GM19035 (cell line): ENCODE measurements around the gene NUPR2.
"Not testable (repeated sequence)": the region's sequence is repeated elsewhere in the genome, so short reads cannot be mapped to it uniquely, and the experiment has no call there.

ENCODE experiments used
- ATAC-seq: cut with Tn5 transposase; IDR thresholded peaks from one replicate; pipeline ENCODE4 v1.9.1; 2021; ENCODE audit not compliant: unreplicated experiment

NUPR2 gene

GRCh38 chr7:56087445-56087844 is 28.8 kb downstream of the NUPR2 start:
- no peak for ATAC-seq

DNA sequence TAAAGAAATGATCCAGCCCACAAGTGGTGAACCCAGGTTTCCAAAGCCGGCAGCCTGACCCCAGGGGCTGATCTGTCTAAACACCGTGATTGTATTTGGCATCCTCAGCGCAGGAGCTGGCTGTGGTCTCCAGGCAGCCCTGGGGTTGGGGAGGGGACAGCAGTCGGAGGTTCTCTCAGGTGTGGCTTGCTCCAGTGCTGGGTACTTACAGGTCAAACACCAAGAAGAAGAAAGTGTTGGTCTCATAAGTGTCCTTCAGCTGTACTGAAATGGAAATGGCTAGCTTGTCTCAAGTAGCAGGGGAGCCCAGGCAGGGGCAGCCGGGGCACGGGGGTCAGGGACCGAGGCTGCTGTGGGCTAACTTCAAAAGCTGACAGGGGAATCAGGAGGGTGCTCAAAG is 29.5 kb downstream of the NUPR2 start:
- ATAC-seq, result no peak

DNA sequence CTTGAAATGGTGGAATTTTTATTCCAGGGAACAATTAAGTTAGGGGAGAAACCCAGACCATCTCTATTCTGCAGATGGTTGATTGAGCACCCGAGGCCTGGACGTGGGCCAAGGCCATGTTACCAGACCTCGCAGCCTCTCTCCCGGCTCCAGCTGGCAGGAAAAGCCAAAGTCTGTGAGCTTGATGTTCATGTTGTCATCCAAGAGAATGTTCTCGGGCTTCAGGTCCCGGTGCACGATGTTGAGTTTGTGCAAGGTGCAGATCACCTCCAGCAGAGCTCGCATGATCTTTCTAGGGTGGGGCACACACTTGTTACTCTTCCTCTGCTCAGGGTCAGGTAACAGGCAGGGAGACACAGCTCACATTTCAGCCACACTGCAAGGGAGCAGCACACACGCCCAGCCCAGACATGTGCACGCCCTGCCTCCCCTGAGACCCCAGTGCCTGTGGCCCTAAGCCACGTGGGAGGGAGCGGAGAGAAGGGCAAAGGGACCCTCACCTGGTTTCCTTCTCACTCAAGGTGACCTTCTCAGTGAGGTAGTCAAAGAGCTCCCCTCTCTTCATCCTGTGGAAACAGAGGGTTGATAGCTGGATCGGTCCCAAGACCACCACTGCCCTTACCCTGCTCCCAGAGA is 32.9 kb downstream of the NUPR2 start:
- ATAC-seq, result no peak

- no peak for ATAC-seq
Observed at GRCh38 chr7:56081626-56082340, 34.4 kb downstream of the NUPR2 start.

GRCh38 chr7:56080726-56081435 is 35.3 kb downstream of the NUPR2 start:
- not testable (repeated sequence) for ATAC-seq

GRCh38 chr7:56079450-56080185 is 36.6 kb downstream of the NUPR2 start:
- no peak for ATAC-seq

- no peak for ATAC-seq
Observed at GRCh38 chr7:56078196-56078595, 38.0 kb downstream of the NUPR2 start.

DNA sequence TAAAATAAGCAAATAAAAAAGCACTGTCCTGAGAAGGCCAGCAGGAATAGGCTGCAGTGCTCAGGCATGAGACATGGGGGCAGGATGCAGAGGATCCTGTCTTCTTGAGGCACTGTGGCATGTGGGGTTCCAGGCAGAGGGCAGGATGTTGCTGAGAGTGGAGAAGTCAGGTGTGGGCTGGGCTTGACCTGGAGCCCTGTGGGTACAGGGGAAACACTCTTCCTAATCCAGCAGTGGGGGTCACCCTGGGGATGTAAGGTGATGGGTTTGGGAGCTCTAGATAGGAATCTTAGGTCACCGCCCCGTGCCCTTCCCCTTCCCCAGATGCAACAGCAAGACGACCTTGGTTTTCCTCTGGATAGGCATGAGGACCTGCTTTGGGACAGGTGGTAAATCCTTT is 38.5 kb downstream of the NUPR2 start:
- ATAC-seq, result no peak

GRCh38 chr7:56074371-56074791 is 41.8 kb downstream of the NUPR2 start:
- ATAC-seq, result peak; percentile 86

GRCh38 chr7:56066376-56066775 is 49.8 kb downstream of the NUPR2 start:
- not testable (repeated sequence) for ATAC-seq
